HEK293T (cell line): ENCODE data around the gene SLF2.

Experiments
- BHLHE40 ChIP-seq: fragments of 450-650 bp; IDR thresholded peaks from 2 replicates; pipeline ENCODE4 v1.6.1; 2016; ENCODE audit warnings: mild to moderate bottlenecking, moderate library complexity, borderline replicate concordance
- ELF4 ChIP-seq: fragments of 450-650 bp; IDR thresholded peaks from 2 replicates; pipeline ENCODE4 v1.6.1; 2017; ENCODE audit warnings: antibody characterized with exemption
- FOXA1 ChIP-seq: fragments of 450-650 bp; IDR thresholded peaks from 2 replicates; pipeline ENCODE4 v1.6.1; 2016; ENCODE audit warnings: mild to moderate bottlenecking
- FOXM1 ChIP-seq: fragments of 450-650 bp; IDR thresholded peaks from 2 replicates; pipeline ENCODE4 v1.6.1; 2017; ENCODE audit warnings: mild to moderate bottlenecking, borderline replicate concordance
- L3MBTL2 ChIP-seq: fragments of 450-650 bp; conservative IDR thresholded peaks from 2 replicates; pipeline ENCODE4 v1.6.1; 2016; ENCODE audit warnings: mild to moderate bottlenecking
- SP1 ChIP-seq: fragments of 450-650 bp; IDR thresholded peaks from 2 replicates; pipeline ENCODE4 v1.6.1; 2017

GRCh38 chr10:101008823-101009423, 96.2 kb downstream of the SLF2 start:
- TF ChIP-seq L3MBTL2 (no peak), FOXA1 (no peak), SP1 (no peak), BHLHE40 (no peak), FOXM1 (no peak), ELF4 (no peak)
